ENCODE data around the gene STRN3. TPM values are rescaled to one million over a fixed set of nuclear protein-coding genes. Genes with fewer than 3 reads are reported as not detected.
A peak's percentile ranks its signal among the peaks of the same experiment; 100 is the strongest.

Gene STRN3
- total RNA-seq, 6 experiments from 2014 or later = 19.5 to 28.0 (median 21.5) TPM

DNA sequence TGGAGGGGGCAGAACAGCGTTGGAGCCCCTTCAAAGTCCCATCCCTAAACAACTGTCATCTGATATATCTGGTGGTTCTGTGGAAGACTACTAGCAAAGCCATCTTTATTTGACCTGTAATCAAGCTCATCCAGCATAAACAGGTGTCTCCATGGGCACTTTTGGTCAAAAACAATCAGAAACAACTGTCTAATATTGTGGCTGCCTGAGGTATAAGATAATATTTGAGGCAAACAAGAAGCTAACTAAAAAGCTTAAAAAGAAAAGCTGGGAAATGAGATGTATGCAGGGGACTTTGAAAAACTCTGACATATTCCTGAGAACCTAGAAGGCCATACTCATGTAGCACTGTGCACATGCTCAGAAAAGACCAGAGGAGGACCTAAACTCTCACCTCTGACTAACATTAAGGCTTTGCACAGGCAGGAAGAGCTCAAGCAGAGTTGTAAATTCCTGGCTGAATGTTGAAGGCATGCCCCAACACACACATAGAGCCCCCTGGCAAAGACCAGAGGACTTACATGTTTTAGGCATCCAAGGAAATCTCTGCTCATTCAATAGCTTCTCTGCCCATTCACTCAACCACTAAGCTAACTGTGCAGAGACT is 28.0 kb downstream of the STRN3 start:
- intact Hi-C loops (cut with DNase I) = no loop called here
- peaks cover 0 to 4% (median 0%) of the 10 kb centered on the region in 4 donors for H3K9me3 ChIP-seq
- H3K4me1 ChIP-seq = peaks cover 0 to 23% (median 4%) of the 10 kb centered on the region in 4 donors
- DNase-seq (no peak), ATAC-seq (no peak)
- 82% methylated on average over 1 of the region's 1 CpG for WGBS (ENCODE audit: insufficient coverage, low coverage, low lambda C conversion rate, missing lambda C conversion rate)
- H3K4me3 ChIP-seq = no peak overlapping the region
- TF ChIP-seq, protein P1, sequence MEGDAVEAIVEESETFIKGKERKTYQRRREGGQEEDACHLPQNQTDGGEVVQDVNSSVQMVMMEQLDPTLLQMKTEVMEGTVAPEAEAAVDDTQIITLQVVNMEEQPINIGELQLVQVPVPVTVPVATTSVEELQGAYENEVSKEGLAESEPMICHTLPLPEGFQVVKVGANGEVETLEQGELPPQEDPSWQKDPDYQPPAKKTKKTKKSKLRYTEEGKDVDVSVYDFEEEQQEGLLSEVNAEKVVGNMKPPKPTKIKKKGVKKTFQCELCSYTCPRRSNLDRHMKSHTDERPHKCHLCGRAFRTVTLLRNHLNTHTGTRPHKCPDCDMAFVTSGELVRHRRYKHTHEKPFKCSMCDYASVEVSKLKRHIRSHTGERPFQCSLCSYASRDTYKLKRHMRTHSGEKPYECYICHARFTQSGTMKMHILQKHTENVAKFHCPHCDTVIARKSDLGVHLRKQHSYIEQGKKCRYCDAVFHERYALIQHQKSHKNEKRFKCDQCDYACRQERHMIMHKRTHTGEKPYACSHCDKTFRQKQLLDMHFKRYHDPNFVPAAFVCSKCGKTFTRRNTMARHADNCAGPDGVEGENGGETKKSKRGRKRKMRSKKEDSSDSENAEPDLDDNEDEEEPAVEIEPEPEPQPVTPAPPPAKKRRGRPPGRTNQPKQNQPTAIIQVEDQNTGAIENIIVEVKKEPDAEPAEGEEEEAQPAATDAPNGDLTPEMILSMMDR (IDR thresholded peaks at IDR 0.05) = no peak
- no peak for TF ChIP-seq POLR2A (IDR thresholded peaks at IDR 0.05)
- no peaks in the 10 kb centered on the region for H3K27me3 ChIP-seq
- no peak overlapping the region for H3K27ac ChIP-seq
- no peaks in the 10 kb centered on the region for H3K36me3 ChIP-seq

DNA sequence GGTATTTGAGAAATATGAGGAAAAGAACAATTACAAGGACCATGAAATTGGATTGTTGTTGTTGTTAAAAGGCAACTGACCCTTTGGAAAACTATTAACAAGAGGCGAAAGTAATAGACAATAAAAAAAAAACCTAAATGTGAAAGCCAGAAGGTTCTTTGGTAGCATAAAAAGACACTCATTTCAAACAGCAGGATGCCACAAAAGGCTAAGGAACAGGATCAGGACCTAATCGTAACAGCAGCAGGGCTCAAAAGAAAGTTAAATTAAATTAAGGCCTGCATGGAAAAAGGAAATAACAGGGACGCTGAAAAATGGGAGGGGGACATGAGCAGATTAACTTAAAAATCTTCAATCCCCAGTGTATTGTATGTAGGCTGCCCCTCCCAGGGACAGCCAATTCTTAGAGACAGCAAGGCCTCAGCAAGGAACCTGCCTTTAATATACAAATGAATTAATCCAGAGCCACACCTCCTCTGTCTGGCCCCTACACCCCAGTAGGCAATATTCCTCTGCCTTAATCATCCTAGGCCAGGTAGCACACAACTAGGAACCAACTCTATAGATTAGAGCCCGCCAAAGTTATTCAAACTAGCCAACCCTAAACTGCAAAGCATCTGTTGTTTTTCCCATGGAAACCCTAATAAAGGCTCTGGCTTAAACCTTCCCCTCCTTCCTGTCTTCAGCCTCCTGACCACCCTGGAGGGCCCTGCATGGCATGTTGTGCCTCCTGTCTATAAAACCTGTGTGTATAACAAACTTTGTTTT is 29.1 kb downstream of the STRN3 start:
- peak in 1 of 4 donors; percentile 35 for ATAC-seq
- no peak for DNase-seq
- Histone ChIP-seq H3K4me1 (peaks cover 0 to 23% (median 4%) of the 10 kb centered on the region in 4 donors), H3K9me3 (peaks cover 0 to 4% (median 0%) of the 10 kb centered on the region in 4 donors), H3K27ac (no peak overlapping the region), H3K4me3 (no peak overlapping the region), H3K36me3 (no peaks in the 10 kb centered on the region), H3K27me3 (no peaks in the 10 kb centered on the region)
- intact Hi-C loops (cut with DNase I) = no loop called here
- WGBS (ENCODE audit: insufficient coverage, low coverage, low lambda C conversion rate, missing lambda C conversion rate) = 77% methylated on average over 4 of the region's 4 CpGs
- TF ChIP-seq, protein P1 (IDR thresholded peaks at IDR 0.05) = no peak
- TF ChIP-seq POLR2A (IDR thresholded peaks at IDR 0.05) = no peak

GRCh38 chr14:30995689-30996088 is 30.5 kb downstream of the STRN3 start:
- no peak for TF ChIP-seq POLR2A (IDR thresholded peaks at IDR 0.05)
- TF ChIP-seq, protein P1 (IDR thresholded peaks at IDR 0.05) = no peak
- ATAC-seq (no peak), DNase-seq (no peak)
- Histone ChIP-seq H3K4me3 (no peak overlapping the region), H3K36me3 (no peaks in the 10 kb centered on the region), H3K9me3 (peaks cover 0 to 4% (median 0%) of the 10 kb centered on the region in 4 donors), H3K4me1 (peaks cover 0 to 37% (median 7%) of the 10 kb centered on the region in 4 donors), H3K27ac (peak overlapping the region in 1 of 3 donors; percentile 7), H3K27me3 (no peaks in the 10 kb centered on the region)
- 89% methylated on average over 3 of the region's 3 CpGs for WGBS (ENCODE audit: insufficient coverage, low coverage, low lambda C conversion rate, missing lambda C conversion rate)
- intact Hi-C loops (cut with DNase I) = no loop called here

DNA sequence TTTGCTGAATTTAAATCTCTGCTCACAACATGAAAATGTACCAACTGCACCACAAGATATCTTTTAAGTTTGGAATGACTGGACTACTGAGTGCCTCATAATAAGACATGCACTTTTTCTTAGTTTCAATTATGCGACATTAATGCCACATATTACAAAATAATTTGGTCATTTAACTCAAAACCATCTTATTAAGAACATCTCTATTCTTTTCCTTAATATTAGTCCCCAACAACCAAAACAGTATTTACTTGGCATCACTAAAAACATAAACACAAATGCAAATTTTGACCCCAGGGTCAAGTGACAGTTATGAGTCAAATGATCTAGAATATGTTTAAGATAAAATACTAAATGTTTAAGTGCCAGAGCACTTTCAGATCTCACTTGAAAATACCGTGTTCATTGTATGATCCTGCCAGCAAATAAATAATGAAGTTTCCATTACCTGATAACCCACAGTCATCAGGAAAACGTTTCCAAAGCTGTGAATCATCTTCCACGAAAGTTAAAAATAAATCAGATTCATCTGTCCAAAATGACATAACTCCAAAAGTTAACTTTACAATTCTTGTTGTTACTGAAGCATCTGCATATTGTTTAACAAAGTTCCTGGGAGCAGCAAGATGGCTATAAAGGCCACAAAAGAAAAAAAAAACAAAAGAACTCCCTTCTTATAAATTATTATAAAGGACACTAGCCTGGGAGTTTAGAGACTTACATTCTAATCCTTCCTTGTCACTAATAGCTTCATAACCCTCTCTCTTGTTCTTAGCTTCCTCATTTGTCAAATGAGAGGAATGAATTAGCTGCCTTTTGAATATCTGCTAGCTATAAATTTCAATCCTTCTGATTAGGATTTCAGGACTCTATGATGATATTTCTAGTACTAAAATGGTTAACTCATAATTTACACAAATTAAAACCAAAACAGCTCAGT is 31.2 kb downstream of the STRN3 start:
- Histone ChIP-seq H3K4me1 (peaks cover 0 to 38% (median 7%) of the 10 kb centered on the region in 4 donors), H3K27me3 (no peaks in the 10 kb centered on the region), H3K36me3 (no peaks in the 10 kb centered on the region), H3K27ac (peak overlapping the region in 2 of 3 donors; percentile 31 to 44), H3K9me3 (peaks cover 0 to 4% (median 0%) of the 10 kb centered on the region in 4 donors), H3K4me3 (no peak overlapping the region)
- ATAC-seq = peak in 2 of 4 donors; percentile 28 to 77
- intact Hi-C loops (cut with DNase I) = no loop called here
- DNase-seq = no peak
- WGBS (ENCODE audit: insufficient coverage, low coverage, low lambda C conversion rate, missing lambda C conversion rate) = 5% methylated on average over 4 of the region's 4 CpGs
- no peak for TF ChIP-seq POLR2A (IDR thresholded peaks at IDR 0.05)
- TF ChIP-seq, protein P1 (IDR thresholded peaks at IDR 0.05) = no peak

Data from right lobe of liver (tissue), 6 donors.